Mesenchymal stem cell (in vitro differentiated cells and primary cell): Measurements from ENCODE around the gene THAP5. TPM values are rescaled to one million over a fixed set of nuclear protein-coding genes. Genes with fewer than 3 reads are reported as not detected.

Source experiments
- DNase-seq: peaks from one replicate; pipeline ENCODE4 v3.0.0-alpha.2; 2013
- H2AFZ ChIP-seq: one replicate; pipeline ENCODE4 v1.6.1; 2013; ENCODE audit warnings: low read depth, mild to moderate bottlenecking, control low read depth, inconsistent platforms, low read length, moderate library complexity
- H2AK5ac ChIP-seq: 2 replicates; pipeline ENCODE4 v1.6.1; 2013; ENCODE audit warnings: low read length, moderate library complexity, mild to moderate bottlenecking, inconsistent platforms; ENCODE audit not compliant: severe bottlenecking
- H2BK120ac ChIP-seq: one replicate; pipeline ENCODE4 v1.6.1; 2013; ENCODE audit warnings: low read depth, mild to moderate bottlenecking, inconsistent platforms, low read length, moderate library complexity
- H2BK12ac ChIP-seq, 2 experiments: one replicate each; pipeline ENCODE4 v1.6.1; 2013; ENCODE audit warnings: inconsistent platforms in 2 of 2, low read length in 2 of 2, mild to moderate bottlenecking in 2 of 2, moderate library complexity in 2 of 2, control low read depth in 1 of 2
- H2BK15ac ChIP-seq: one replicate; pipeline ENCODE4 v1.6.1; 2013; ENCODE audit warnings: mild to moderate bottlenecking, low read depth, inconsistent platforms; ENCODE audit not compliant: poor library complexity, severe bottlenecking
- H2BK5ac ChIP-seq: 2 replicates; pipeline ENCODE4 v1.6.1; 2013; ENCODE audit warnings: low read depth, mild to moderate bottlenecking, low read length, control low read depth, inconsistent platforms; ENCODE audit not compliant: poor library complexity, severe bottlenecking
- H3K14ac ChIP-seq, 2 experiments: one replicate each; pipeline ENCODE4 v1.6.1; 2013; ENCODE audit warnings: inconsistent platforms in 2 of 2, low read length in 2 of 2, control low read depth in 1 of 2, mild to moderate bottlenecking in 1 of 2, moderate library complexity in 1 of 2
- H3K18ac ChIP-seq, 2 experiments: one replicate each; pipeline ENCODE4 v1.6.1; 2013; ENCODE audit warnings: inconsistent platforms in 2 of 2, low read length in 2 of 2, control low read depth in 1 of 2, low read depth in 1 of 2, mild to moderate bottlenecking in 1 of 2
- H3K23ac ChIP-seq, 2 experiments: one replicate each; pipeline ENCODE4 v1.6.1; 2013; ENCODE audit warnings: inconsistent platforms in 2 of 2, low read length in 2 of 2, mild to moderate bottlenecking in 2 of 2, moderate library complexity in 2 of 2, control low read depth in 1 of 2
- H3K27ac ChIP-seq: 2 replicates; pipeline ENCODE4 v1.5.1; 2013; ENCODE audit warnings: mild to moderate bottlenecking, moderate library complexity, low read length, control low read depth, inconsistent platforms; ENCODE audit not compliant: poor library complexity, severe bottlenecking
- H3K27me3 ChIP-seq, 2 experiments: 2 replicates each; pipeline versions ENCODE4 v1.6.1 to v1.7.0; 2013; ENCODE audit warnings: low read length in 2 of 2, mild to moderate bottlenecking in 2 of 2, moderate library complexity in 2 of 2, control low read depth in 1 of 2, inconsistent platforms in 1 of 2; ENCODE audit not compliant: control insufficient read depth in 1 of 2, insufficient read depth in 1 of 2
- H3K36me3 ChIP-seq, 2 experiments: 2 replicates each; pipeline versions ENCODE4 v1.6.1 to v1.7.0; 2013; ENCODE audit warnings: low read length in 2 of 2, control low read depth in 1 of 2, inconsistent platforms in 1 of 2, low read depth in 1 of 2, mild to moderate bottlenecking in 1 of 2; ENCODE audit not compliant: insufficient read depth in 2 of 2, control insufficient read depth in 1 of 2
- H3K4ac ChIP-seq, 2 experiments: one replicate each; pipeline ENCODE4 v1.6.1; 2013; ENCODE audit warnings: inconsistent platforms in 2 of 2, low read length in 2 of 2, mild to moderate bottlenecking in 2 of 2, moderate library complexity in 2 of 2, control low read depth in 1 of 2, low read depth in 1 of 2
- H3K4me1 ChIP-seq: 2 replicates; pipeline ENCODE4 v1.6.1; 2013; ENCODE audit warnings: low read depth, low read length, control low read depth; ENCODE audit not compliant: control insufficient read depth, insufficient read depth
- H3K4me2 ChIP-seq: 2 replicates; pipeline ENCODE4 v1.6.1; 2013; ENCODE audit warnings: low read length, mild to moderate bottlenecking, inconsistent platforms; ENCODE audit not compliant: poor library complexity, severe bottlenecking
- H3K4me3 ChIP-seq, 2 experiments: 2 replicates each; pipeline versions ENCODE4 v1.5.1 to v1.7.0; 2013; ENCODE audit warnings: low read length in 2 of 2, mild to moderate bottlenecking in 2 of 2, control low read depth in 1 of 2, low read depth in 1 of 2; ENCODE audit not compliant: insufficient read depth in 1 of 2
- H3K79me1 ChIP-seq: replicated peaks from 2 replicates; pipeline ENCODE4 v1.6.1; 2013; ENCODE audit warnings: mild to moderate bottlenecking, control low read depth, low read length, inconsistent platforms; ENCODE audit not compliant: poor library complexity, severe bottlenecking
- H3K9ac ChIP-seq: 2 replicates; pipeline ENCODE4 v1.7.0; 2013; ENCODE audit warnings: mild to moderate bottlenecking, low read length, moderate library complexity
- H3K9me3 ChIP-seq: 2 replicates; pipeline ENCODE4 v1.7.0; 2013; ENCODE audit warnings: mild to moderate bottlenecking, low read length; ENCODE audit not compliant: control insufficient read depth
- H4K8ac ChIP-seq: one replicate; pipeline ENCODE4 v1.6.1; 2013; ENCODE audit warnings: inconsistent platforms, mild to moderate bottlenecking, low read length, moderate library complexity
- H4K91ac ChIP-seq: one replicate; pipeline ENCODE4 v1.6.1; 2013; ENCODE audit warnings: mild to moderate bottlenecking, low read length, inconsistent platforms
- WGBS: methylation state at CpG from one replicate; pipeline ENCODE4 v1.1.7; 2013; ENCODE audit warnings: mixed read lengths; 5-methylcytosine and 5-hydroxymethylcytosine counted together
- polyA plus RNA-seq, 2 experiments: library from polyadenylated mRNA; stranded (reverse); fragments of 200-250 nt; gene quantifications; one replicate each; pipeline ENCODE4 v1.2.3, GENCODE V29; 2013

THAP5 gene, protein sequence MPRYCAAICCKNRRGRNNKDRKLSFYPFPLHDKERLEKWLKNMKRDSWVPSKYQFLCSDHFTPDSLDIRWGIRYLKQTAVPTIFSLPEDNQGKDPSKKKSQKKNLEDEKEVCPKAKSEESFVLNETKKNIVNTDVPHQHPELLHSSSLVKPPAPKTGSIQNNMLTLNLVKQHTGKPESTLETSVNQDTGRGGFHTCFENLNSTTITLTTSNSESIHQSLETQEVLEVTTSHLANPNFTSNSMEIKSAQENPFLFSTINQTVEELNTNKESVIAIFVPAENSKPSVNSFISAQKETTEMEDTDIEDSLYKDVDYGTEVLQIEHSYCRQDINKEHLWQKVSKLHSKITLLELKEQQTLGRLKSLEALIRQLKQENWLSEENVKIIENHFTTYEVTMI
- 22.6 TPM for polyA plus RNA-seq (2013, experiment 1 of 2)
- polyA plus RNA-seq (2013, experiment 2 of 2), result 24.2 TPM

GRCh38 chr7:108569381-108570145, at the start of gene THAP5, which contains the start of gene DNAJB9:
THAP5 (minus strand) TSS chr7:108569706; CDS start chr7:108569569, 137 bp downstream.
DNAJB9 (plus strand) TSS chr7:108569874; CDS start chr7:108571727, 1,853 bp downstream.
- no peak within 1 kb of the TSS for H2AK5ac ChIP-seq
- H3K9me3 ChIP-seq, result no peaks in the 10 kb centered on the region
- peak within 1 kb of the TSS; percentile 89 for H2BK15ac ChIP-seq
- H3K4me1 ChIP-seq, result peaks cover 3% of the 10 kb centered on the region
- H2BK12ac ChIP-seq, result peak within 1 kb of the TSS in 1 of 2 experiments; percentile 85
- no peak within 1 kb of the TSS for H2BK120ac ChIP-seq
- H2BK5ac ChIP-seq, result peak within 1 kb of the TSS; percentile 3
- H3K4ac ChIP-seq, result peak within 1 kb of the TSS; percentile 71 to 83
- H3K27ac ChIP-seq, result peak within 1 kb of the TSS; percentile 66
- H2AFZ ChIP-seq, result peak within 1 kb of the TSS; percentile 97
- H4K91ac ChIP-seq, result peak within 1 kb of the TSS; percentile 81
- H3K9ac ChIP-seq, result peak within 1 kb of the TSS; percentile 99
- peak; percentile 100 for DNase-seq
- peaks cover 0 to 38% of the 10 kb centered on the region in 2 experiments for H3K36me3 ChIP-seq
- H3K27me3 ChIP-seq, result no peaks in the 10 kb centered on the region
- WGBS, result 1% methylated on average over 61 of the region's 65 CpGs
- H3K18ac ChIP-seq, result peak within 1 kb of the TSS; percentile 62 to 90
- peak within 1 kb of the TSS in 1 of 2 experiments; percentile 91 for H3K14ac ChIP-seq
- peak within 1 kb of the TSS; percentile 92 for H4K8ac ChIP-seq
- H3K23ac ChIP-seq, result peak within 1 kb of the TSS in 1 of 2 experiments; percentile 90
- H3K79me1 ChIP-seq, result peaks cover 9% of the 10 kb centered on the region
- peak within 1 kb of the TSS; percentile 89 to 93 for H3K4me3 ChIP-seq
- H3K4me2 ChIP-seq, result peak within 1 kb of the TSS; percentile 78

GRCh38 chr7:108618056-108618455, 48.5 kb upstream of the THAP5 start:
- DNase-seq, result no peak
- no peak overlapping the region for H3K9ac ChIP-seq
- H2BK5ac ChIP-seq, result no peak overlapping the region
- H3K27ac ChIP-seq, result no peak overlapping the region
- H4K8ac ChIP-seq, result no peak overlapping the region
- H3K14ac ChIP-seq, result no peak overlapping the region
- no peak overlapping the region for H3K4me3 ChIP-seq
- H3K4me2 ChIP-seq, result no peak overlapping the region
- no peak overlapping the region for H3K23ac ChIP-seq
- H3K79me1 ChIP-seq, result no peaks in the 10 kb centered on the region
- H3K9me3 ChIP-seq, result no peaks in the 10 kb centered on the region
- H2BK15ac ChIP-seq, result no peak overlapping the region
- WGBS, result 80% methylated on average over 2 of the region's 3 CpGs
- no peak overlapping the region for H3K4ac ChIP-seq
- H3K4me1 ChIP-seq, result no peaks in the 10 kb centered on the region
- H3K27me3 ChIP-seq, result no peaks in the 10 kb centered on the region
- H2BK12ac ChIP-seq, result no peak overlapping the region
- H3K18ac ChIP-seq, result no peak overlapping the region
- no peak overlapping the region for H2AFZ ChIP-seq
- H2AK5ac ChIP-seq, result no peak overlapping the region
- H4K91ac ChIP-seq, result no peak overlapping the region
- no peak overlapping the region for H2BK120ac ChIP-seq
- H3K36me3 ChIP-seq, result no peaks in the 10 kb centered on the region

GRCh38 chr7:108614896-108615295, 45.4 kb upstream of the THAP5 start:
- 91% methylated on average over 3 of the region's 3 CpGs for WGBS
- Histone ChIP-seq H2BK120ac (no peak overlapping the region), H3K4me2 (no peak overlapping the region), H3K18ac (no peak overlapping the region), H2BK5ac (no peak overlapping the region), H4K91ac (no peak overlapping the region), H3K4me3 (no peak overlapping the region), H2AK5ac (no peak overlapping the region), H3K23ac (no peak overlapping the region), H3K36me3 (no peaks in the 10 kb centered on the region), H3K27me3 (peaks cover 3 to 8% of the 10 kb centered on the region in 2 experiments), H3K27ac (no peak overlapping the region), H3K14ac (no peak overlapping the region), H3K79me1 (no peaks in the 10 kb centered on the region), H2BK12ac (no peak overlapping the region), H3K4me1 (no peaks in the 10 kb centered on the region), H2AFZ (no peak overlapping the region), H4K8ac (no peak overlapping the region), H3K9me3 (no peaks in the 10 kb centered on the region), H2BK15ac (no peak overlapping the region), H3K4ac (no peak overlapping the region), H3K9ac (no peak overlapping the region)
- DNase-seq, result no peak

- Histone ChIP-seq H2AK5ac (no peak overlapping the region), H3K36me3 (no peaks in the 10 kb centered on the region), H3K23ac (no peak overlapping the region), H3K9ac (no peak overlapping the region), H3K4me3 (no peak overlapping the region), H4K91ac (no peak overlapping the region), H2BK5ac (no peak overlapping the region), H2BK120ac (no peak overlapping the region), H3K27ac (no peak overlapping the region), H3K18ac (no peak overlapping the region), H3K14ac (no peak overlapping the region), H3K9me3 (no peaks in the 10 kb centered on the region), H2AFZ (no peak overlapping the region), H2BK12ac (no peak overlapping the region), H3K79me1 (no peaks in the 10 kb centered on the region), H3K4me2 (no peak overlapping the region), H3K4me1 (no peaks in the 10 kb centered on the region), H3K27me3 (peaks cover 3 to 8% of the 10 kb centered on the region in 2 experiments), H2BK15ac (no peak overlapping the region), H4K8ac (no peak overlapping the region), H3K4ac (no peak overlapping the region)
- whole genome bisulfite sequencing, result 89% methylated on average over 4 of the region's 4 CpGs
- DNase-seq, result no peak
These were observed 44.5 kb upstream of the THAP5 start for GRCh38 chr7:108613949-108614381.
